ENCODE measurements around the gene PACRG.

PACRG gene

DNA sequence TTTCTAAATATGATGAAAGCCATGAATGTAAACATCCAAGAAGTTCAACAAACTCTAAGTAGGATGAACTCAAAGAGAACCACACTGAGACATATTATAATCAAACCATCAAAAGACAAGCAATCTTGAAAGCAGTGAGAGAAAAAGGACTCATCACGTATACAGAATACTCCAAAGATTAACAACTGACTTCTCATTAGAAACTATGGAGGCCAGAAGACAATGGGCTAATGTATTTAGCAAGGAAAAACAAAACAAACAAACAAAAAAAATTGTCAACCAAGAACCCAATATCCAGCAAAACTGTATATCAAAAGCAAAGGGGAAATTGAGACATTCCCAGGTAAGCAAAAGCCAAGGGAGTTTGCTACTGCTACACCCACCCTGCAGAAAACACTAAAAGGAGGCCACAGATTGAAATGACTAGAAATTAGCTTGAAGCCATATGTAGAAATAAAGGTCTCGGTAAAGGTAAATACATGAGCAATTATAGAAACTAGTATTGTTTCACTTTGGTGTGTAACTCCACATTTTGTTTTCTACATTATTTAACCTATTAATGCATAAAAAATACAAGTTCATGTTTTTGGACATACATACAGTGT is 385.7 kb downstream of the PACRG start:
- no peak overlapping the region for H3K4me3 ChIP-seq (ENCODE audit: low read depth, low read length)
- no peak for DNase-seq (ENCODE audit: low read depth)
- TF ChIP-seq MAX (IDR thresholded peaks at IDR 0.05; ENCODE audit: low read depth, low read length) (no peak), POLR2A (IDR thresholded peaks at IDR 0.05; ENCODE audit: extremely low read depth, insufficient read length) (no peak)

DNA sequence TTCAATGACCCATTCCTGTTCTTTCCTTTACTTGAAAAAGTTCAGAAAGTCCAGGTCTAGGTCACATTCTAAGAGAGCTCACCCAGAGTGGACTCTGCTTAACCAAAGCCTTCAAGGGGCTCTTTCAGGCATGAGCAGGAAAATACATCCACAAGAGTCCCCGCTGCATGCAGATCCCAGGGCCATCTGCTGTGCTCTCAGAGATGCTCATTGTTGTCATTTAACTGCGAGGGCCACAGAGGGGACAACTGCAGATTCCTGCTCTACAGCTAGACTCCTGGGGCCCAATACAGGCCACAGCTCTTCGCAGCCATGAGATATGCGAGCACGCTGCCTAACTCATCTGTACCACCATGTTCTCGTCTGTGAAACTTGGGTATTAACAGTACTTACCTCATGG is 391.2 kb downstream of the PACRG start:
- no peak for DNase-seq (ENCODE audit: low read depth)
- H3K4me3 ChIP-seq (ENCODE audit: low read depth, low read length): no peak overlapping the region
- TF ChIP-seq CTCF (IDR thresholded peaks at IDR 0.05; ENCODE audit: low read depth, low read length) (no peak), POLR2A (IDR thresholded peaks at IDR 0.05; ENCODE audit: extremely low read depth, insufficient read length) (no peak), MYC (IDR thresholded peaks at IDR 0.05; ENCODE audit: low read depth, low read length) (no peak), MAX (IDR thresholded peaks at IDR 0.05; ENCODE audit: low read depth, low read length) (no peak)

- TF ChIP-seq CTCF (IDR thresholded peaks at IDR 0.05; ENCODE audit: low read depth, low read length): peak; percentile 19
- TF ChIP-seq MYC (IDR thresholded peaks at IDR 0.05; ENCODE audit: low read depth, low read length): no peak
- no peak for TF ChIP-seq MAX (IDR thresholded peaks at IDR 0.05; ENCODE audit: low read depth, low read length)
- TF ChIP-seq POLR2A (IDR thresholded peaks at IDR 0.05; ENCODE audit: extremely low read depth, insufficient read length): no peak
- no peak for DNase-seq (ENCODE audit: low read depth)
- H3K4me3 ChIP-seq (ENCODE audit: low read depth, low read length): no peak overlapping the region
Observed at GRCh38 chr6:163120223-163120622, 392.4 kb downstream of the PACRG start.

DNA sequence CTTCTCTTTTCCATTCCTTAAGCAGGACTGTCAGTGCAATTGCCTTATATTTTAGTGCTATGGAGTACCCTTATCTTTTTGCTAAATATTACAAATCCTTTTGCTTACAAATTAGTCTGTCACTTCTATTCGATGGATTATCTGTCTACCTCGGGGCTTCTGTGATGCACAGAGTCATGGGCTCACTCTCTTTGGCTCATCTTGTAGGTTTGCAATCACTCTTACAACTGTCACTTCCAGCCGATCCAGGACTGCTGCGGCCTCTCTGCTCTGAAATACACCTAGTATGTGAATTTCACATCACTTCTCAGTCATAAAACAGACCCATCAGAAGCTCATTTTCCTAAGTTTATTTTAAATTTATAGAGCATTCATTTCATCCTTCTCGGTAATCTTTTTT is 393.5 kb downstream of the PACRG start:
- DNase-seq (ENCODE audit: low read depth): no peak
- TF ChIP-seq MAX (IDR thresholded peaks at IDR 0.05; ENCODE audit: low read depth, low read length) (no peak), MYC (IDR thresholded peaks at IDR 0.05; ENCODE audit: low read depth, low read length) (no peak), POLR2A (IDR thresholded peaks at IDR 0.05; ENCODE audit: extremely low read depth, insufficient read length) (no peak), CTCF (IDR thresholded peaks at IDR 0.05; ENCODE audit: low read depth, low read length) (no peak)
- H3K4me3 ChIP-seq (ENCODE audit: low read depth, low read length): no peak overlapping the region

GRCh38 chr6:163122365-163122764 is 394.6 kb downstream of the PACRG start:
- peak; percentile 67 for DNase-seq (ENCODE audit: low read depth)
- TF ChIP-seq MAX (IDR thresholded peaks at IDR 0.05; ENCODE audit: low read depth, low read length) (no peak), POLR2A (IDR thresholded peaks at IDR 0.05; ENCODE audit: extremely low read depth, insufficient read length) (no peak), MYC (IDR thresholded peaks at IDR 0.05; ENCODE audit: low read depth, low read length) (no peak), CTCF (IDR thresholded peaks at IDR 0.05; ENCODE audit: low read depth, low read length) (no peak)
- no peak overlapping the region for H3K4me3 ChIP-seq (ENCODE audit: low read depth, low read length)

GRCh38 chr6:163123098-163123497 is 395.3 kb downstream of the PACRG start:
- H3K4me3 ChIP-seq (ENCODE audit: low read depth, low read length): no peak overlapping the region
- no peak for DNase-seq (ENCODE audit: low read depth)
- TF ChIP-seq MYC (IDR thresholded peaks at IDR 0.05; ENCODE audit: low read depth, low read length): no peak
- TF ChIP-seq POLR2A (IDR thresholded peaks at IDR 0.05; ENCODE audit: extremely low read depth, insufficient read length): no peak
- TF ChIP-seq MAX (IDR thresholded peaks at IDR 0.05; ENCODE audit: low read depth, low read length): no peak
- no peak for TF ChIP-seq CTCF (IDR thresholded peaks at IDR 0.05; ENCODE audit: low read depth, low read length)

Measured in NB4 (cell line).